Central memory CD8-positive, alpha-beta T cell (primary cell): ENCODE data around the gene TEAD1.

Experiments used
- ATAC-seq: fragments of 150-1000 bp; cut with Tn5 transposase; replicated peaks from 2 replicates; pipeline ENCODE4 v1.10.0; 2022; ENCODE audit warnings: mild to moderate bottlenecking, moderate FRiP score, moderate number of reproducible peaks; ENCODE audit not compliant: poor library complexity, severe bottlenecking; ENCODE audit errors: extremely low read depth
- DNase-seq, 2 donors: peaks; one replicate each; pipeline ENCODE4 v3.0.0; 2021; ENCODE audit warnings: low spot score in 2 of 2
- H3K27ac Mint-ChIP-seq: one replicate; pipeline ENCODE4 v1.8.0; 2022; ENCODE audit warnings: low read depth, mild to moderate bottlenecking, moderate library complexity, mixed read lengths
- H3K27me3 Mint-ChIP-seq: one replicate; pipeline ENCODE4 v1.8.0; 2022; ENCODE audit warnings: mixed read lengths
- H3K36me3 Mint-ChIP-seq: one replicate; pipeline ENCODE4 v1.8.0; 2022; ENCODE audit warnings: mild to moderate bottlenecking, moderate library complexity, mixed read lengths; ENCODE audit not compliant: insufficient read depth
- H3K4me1 Mint-ChIP-seq: one replicate; pipeline ENCODE4 v1.8.0; 2022; ENCODE audit warnings: mixed read lengths
- H3K4me3 Mint-ChIP-seq: one replicate; pipeline ENCODE4 v1.8.0; 2022; ENCODE audit warnings: mild to moderate bottlenecking, moderate library complexity, mixed read lengths
- H3K9me3 Mint-ChIP-seq: one replicate; pipeline ENCODE4 v1.8.0; 2022; ENCODE audit warnings: mixed read lengths

Gene TEAD1

GRCh38 chr11:12902791-12903486 lies 228.7 kb downstream of the TEAD1 start:
- Mint-ChIP-seq H3K27ac (no peak overlapping the region), H3K9me3 (no peaks in the 10 kb centered on the region), H3K36me3 (no peaks in the 10 kb centered on the region), H3K27me3 (peaks cover 50% of the 10 kb centered on the region), H3K4me1 (no peaks in the 10 kb centered on the region), H3K4me3 (no peak overlapping the region)
- ATAC-seq (no peak), DNase-seq (no peak)

DNA sequence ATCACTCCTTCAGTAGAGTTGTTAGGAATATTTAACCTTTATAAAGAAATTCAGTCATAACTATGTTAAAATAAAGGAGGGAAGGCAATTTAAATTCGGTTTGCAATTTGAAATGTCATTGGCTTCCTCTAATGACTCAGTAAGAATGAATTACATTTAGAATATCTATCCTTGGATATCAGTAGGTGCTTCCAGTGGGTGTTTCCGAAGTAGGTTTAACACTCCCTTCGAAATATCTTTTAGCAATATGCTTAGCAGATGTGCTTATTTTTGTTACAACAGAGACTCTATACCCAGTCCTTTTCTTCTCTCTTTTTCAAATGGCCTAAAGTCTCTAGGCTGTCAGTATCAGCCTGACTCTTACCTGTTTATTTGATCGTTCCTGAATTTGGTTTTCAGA lies 231.2 kb downstream of the TEAD1 start:
- H3K27me3 Mint-ChIP-seq: peaks cover 35% of the 10 kb centered on the region
- ATAC-seq: no peak
- no peak overlapping the region for H3K27ac Mint-ChIP-seq
- H3K4me3 Mint-ChIP-seq: no peak overlapping the region
- no peaks in the 10 kb centered on the region for H3K9me3 Mint-ChIP-seq
- H3K36me3 Mint-ChIP-seq: no peaks in the 10 kb centered on the region
- DNase-seq: no peak
- H3K4me1 Mint-ChIP-seq: no peaks in the 10 kb centered on the region

- Mint-ChIP-seq H3K9me3 (no peaks in the 10 kb centered on the region), H3K27me3 (peaks cover 24% of the 10 kb centered on the region), H3K4me3 (no peak overlapping the region), H3K4me1 (no peaks in the 10 kb centered on the region), H3K36me3 (no peaks in the 10 kb centered on the region), H3K27ac (no peak overlapping the region)
- DNase-seq (no peak), ATAC-seq (no peak)
Measured at GRCh38 chr11:12906501-12906900, 232.3 kb downstream of the TEAD1 start.

DNA sequence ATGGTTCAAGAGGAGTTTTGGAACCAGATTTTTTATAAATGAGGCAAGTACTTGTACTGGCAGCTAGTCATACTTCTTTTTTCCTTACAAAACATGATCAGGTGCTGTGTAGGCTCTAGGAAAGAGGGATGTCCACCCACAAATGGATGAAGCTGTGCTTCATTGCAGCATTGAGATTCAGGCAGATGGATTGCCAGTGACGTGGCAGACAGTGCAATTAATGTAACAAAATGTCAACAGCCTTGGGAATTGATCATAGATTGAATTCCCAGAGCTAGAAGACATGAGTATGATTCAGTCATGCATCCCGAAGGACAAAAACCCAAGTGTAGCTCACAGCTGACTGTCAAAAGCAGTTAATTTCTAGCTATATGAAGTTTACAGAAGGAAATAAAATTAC lies 235.7 kb downstream of the TEAD1 start:
- H3K9me3 Mint-ChIP-seq: no peaks in the 10 kb centered on the region
- no peak overlapping the region for H3K4me3 Mint-ChIP-seq
- DNase-seq: no peak
- no peak for ATAC-seq
- peaks cover 52% of the 10 kb centered on the region for H3K27me3 Mint-ChIP-seq
- H3K36me3 Mint-ChIP-seq: no peaks in the 10 kb centered on the region
- H3K27ac Mint-ChIP-seq: no peak overlapping the region
- H3K4me1 Mint-ChIP-seq: no peaks in the 10 kb centered on the region

DNA sequence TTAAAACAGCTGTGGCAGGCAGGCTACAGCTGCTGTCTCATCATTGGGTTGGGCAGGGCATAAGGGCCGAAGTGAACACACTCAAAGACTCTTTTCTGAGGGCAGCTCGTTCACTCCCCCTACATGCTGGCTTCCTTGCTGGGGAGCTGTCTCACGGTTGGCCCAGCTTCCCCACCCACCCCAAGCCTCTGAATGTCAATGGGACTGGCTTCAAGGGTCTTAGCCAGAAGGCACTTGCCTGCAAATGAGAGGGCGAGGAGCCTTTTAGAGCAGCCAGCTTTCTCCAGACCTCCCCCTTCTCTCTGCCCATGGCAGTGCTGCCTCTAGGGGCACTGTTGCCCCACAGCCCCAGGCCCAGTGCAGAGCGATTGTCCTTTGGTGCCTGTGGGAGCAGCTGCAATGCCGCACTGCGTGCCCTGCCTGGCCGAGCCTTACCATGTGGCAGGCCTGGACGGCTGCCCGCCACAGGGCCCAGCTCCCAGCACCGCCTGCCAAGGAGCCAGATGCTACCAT lies 240.2 kb downstream of the TEAD1 start:
- Mint-ChIP-seq H3K9me3 (no peaks in the 10 kb centered on the region), H3K4me1 (no peaks in the 10 kb centered on the region), H3K36me3 (no peaks in the 10 kb centered on the region), H3K27ac (no peak overlapping the region), H3K4me3 (no peak overlapping the region), H3K27me3 (peaks cover 54% of the 10 kb centered on the region)
- DNase-seq (no peak), ATAC-seq (no peak)

GRCh38 chr11:12915093-12915492 lies 240.9 kb downstream of the TEAD1 start:
- H3K36me3 Mint-ChIP-seq: no peaks in the 10 kb centered on the region
- DNase-seq: no peak
- no peaks in the 10 kb centered on the region for H3K9me3 Mint-ChIP-seq
- no peak overlapping the region for H3K4me3 Mint-ChIP-seq
- H3K27me3 Mint-ChIP-seq: peaks cover 54% of the 10 kb centered on the region
- H3K4me1 Mint-ChIP-seq: no peaks in the 10 kb centered on the region
- H3K27ac Mint-ChIP-seq: no peak overlapping the region
- ATAC-seq: no peak

DNA sequence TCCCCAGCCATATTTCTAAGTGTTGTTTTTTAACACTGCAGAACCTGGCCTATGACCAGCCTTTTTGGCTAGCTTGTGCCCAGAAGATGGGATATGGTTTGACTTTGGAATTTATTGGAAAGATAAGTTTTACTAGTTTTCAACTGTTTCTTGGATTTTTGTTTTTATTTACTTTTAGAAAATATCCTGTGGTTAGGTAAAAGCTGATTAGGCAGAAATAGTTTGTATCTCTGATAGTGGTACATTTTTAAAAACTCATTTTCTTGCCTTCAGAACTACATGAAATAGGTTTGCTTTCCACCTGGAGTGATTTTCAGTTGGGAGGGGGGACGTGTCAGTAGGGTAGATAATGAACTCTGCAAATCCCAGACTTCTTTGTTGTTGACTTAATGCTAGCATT lies 243.6 kb downstream of the TEAD1 start:
- H3K27ac Mint-ChIP-seq: no peak overlapping the region
- H3K4me1 Mint-ChIP-seq: no peaks in the 10 kb centered on the region
- DNase-seq: no peak
- H3K27me3 Mint-ChIP-seq: peaks cover 42% of the 10 kb centered on the region
- no peak overlapping the region for H3K4me3 Mint-ChIP-seq
- no peaks in the 10 kb centered on the region for H3K36me3 Mint-ChIP-seq
- ATAC-seq: no peak
- H3K9me3 Mint-ChIP-seq: no peaks in the 10 kb centered on the region

- Mint-ChIP-seq H3K36me3 (no peaks in the 10 kb centered on the region), H3K27ac (no peak overlapping the region), H3K4me3 (no peak overlapping the region), H3K4me1 (no peaks in the 10 kb centered on the region), H3K9me3 (no peaks in the 10 kb centered on the region), H3K27me3 (peaks cover 38% of the 10 kb centered on the region)
- DNase-seq (no peak), ATAC-seq (no peak)
Measured at GRCh38 chr11:12918667-12919066, 244.4 kb downstream of the TEAD1 start.

DNA sequence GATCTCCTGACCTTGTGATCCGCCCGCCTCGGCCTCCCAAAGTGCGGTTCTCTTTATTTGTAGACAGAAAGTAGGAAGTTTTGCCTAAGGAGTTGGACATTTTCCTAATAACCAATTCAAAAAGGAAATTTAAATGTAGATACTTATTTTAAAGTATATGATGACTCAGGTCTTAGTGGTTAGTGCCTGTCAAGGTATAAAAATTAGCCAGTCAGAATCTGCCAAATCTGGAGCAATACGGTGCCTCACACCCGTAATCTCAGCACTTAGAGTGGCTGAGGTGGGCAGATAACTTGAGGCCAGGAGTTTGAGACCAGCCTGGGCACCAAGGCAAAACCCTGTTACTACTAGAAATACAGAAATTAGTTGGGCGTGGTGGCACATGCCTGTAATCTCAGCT lies 248.2 kb downstream of the TEAD1 start:
- Mint-ChIP-seq H3K4me1 (no peaks in the 10 kb centered on the region), H3K27ac (no peak overlapping the region), H3K27me3 (peaks cover under 1% of the 10 kb centered on the region), H3K9me3 (no peaks in the 10 kb centered on the region), H3K36me3 (peaks cover 2% of the 10 kb centered on the region), H3K4me3 (no peak overlapping the region)
- ATAC-seq (no peak), DNase-seq (no peak)

DNA sequence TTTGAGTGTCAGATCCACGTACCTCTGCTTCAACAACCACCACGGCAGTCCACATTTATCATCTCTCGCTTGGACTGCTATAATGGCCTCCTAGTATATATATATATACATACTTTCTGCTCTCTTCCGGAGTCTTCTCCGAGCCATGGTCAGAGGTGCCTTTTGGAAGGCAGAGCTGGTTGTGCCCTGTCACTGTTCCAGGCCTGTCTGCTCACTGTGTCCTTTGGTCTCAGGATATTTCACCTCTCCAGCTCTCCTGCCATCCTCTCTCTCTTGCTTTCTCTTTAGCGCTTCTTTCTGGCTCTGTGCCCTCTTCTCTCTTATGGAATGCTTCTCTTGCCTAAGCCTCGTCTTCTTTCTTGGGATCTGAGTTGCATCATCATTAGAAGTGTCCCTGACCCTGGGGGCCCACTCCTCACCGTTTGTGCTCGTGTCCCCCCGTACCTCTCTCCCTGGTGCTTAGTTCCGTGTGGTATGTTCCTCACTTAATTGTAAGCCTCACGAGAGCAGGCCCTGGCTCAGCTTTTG lies 248.8 kb downstream of the TEAD1 start:
- no peak for DNase-seq
- H3K4me1 Mint-ChIP-seq: no peaks in the 10 kb centered on the region
- no peak overlapping the region for H3K27ac Mint-ChIP-seq
- no peak overlapping the region for H3K4me3 Mint-ChIP-seq
- H3K36me3 Mint-ChIP-seq: peaks cover 2% of the 10 kb centered on the region
- no peaks in the 10 kb centered on the region for H3K9me3 Mint-ChIP-seq
- no peak for ATAC-seq
- no peaks in the 10 kb centered on the region for H3K27me3 Mint-ChIP-seq

DNA sequence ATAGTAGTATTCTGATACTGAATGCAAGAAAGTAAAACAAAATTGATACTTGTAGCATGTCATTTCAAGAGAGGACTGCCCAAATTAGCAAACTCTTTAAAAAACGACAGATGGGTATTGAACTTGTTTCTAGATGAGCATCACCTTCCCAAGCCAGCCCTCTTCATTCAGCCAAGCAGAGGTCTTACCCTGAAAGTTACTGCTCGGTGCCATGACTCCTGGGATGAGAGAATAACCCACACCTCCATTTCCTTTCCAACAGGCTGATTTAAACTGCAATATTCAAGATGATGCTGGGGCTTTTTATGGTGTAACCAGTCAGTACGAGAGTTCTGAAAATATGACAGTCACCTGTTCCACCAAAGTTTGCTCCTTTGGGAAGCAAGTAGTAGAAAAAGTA lies 250.4 kb downstream of the TEAD1 start:
- Mint-ChIP-seq H3K36me3 (peaks cover 2% of the 10 kb centered on the region), H3K4me1 (no peaks in the 10 kb centered on the region), H3K27me3 (peaks cover 5% of the 10 kb centered on the region), H3K4me3 (no peak overlapping the region), H3K27ac (no peak overlapping the region), H3K9me3 (no peaks in the 10 kb centered on the region)
- DNase-seq (no peak), ATAC-seq (no peak)

GRCh38 chr11:12925520-12925919 lies 251.3 kb downstream of the TEAD1 start:
- H3K36me3 Mint-ChIP-seq: peaks cover 2% of the 10 kb centered on the region
- H3K27me3 Mint-ChIP-seq: peaks cover 14% of the 10 kb centered on the region
- no peak overlapping the region for H3K4me3 Mint-ChIP-seq
- no peak for DNase-seq
- no peak overlapping the region for H3K27ac Mint-ChIP-seq
- H3K4me1 Mint-ChIP-seq: no peaks in the 10 kb centered on the region
- H3K9me3 Mint-ChIP-seq: no peaks in the 10 kb centered on the region
- no peak for ATAC-seq

DNA sequence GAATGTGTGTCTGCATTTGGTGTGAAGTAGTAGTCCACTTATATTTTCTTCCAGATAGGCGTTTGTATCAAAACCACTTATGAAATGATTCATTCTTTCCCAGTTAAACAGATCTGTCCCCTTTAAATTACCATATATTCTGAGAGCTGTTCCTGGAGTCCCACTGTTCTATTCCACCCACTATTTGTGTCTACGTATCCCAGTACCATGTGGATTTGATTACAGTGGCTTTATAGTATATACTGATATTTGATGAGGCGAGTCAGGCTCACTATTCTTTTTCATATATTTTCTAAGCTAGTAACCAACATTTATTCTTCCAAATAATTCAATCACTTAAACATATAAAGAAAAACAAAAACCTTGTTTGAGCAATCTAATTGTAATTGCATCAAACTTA lies 253.0 kb downstream of the TEAD1 start:
- peaks cover 15% of the 10 kb centered on the region for H3K27me3 Mint-ChIP-seq
- H3K9me3 Mint-ChIP-seq: no peaks in the 10 kb centered on the region
- DNase-seq: no peak
- ATAC-seq: no peak
- no peak overlapping the region for H3K4me3 Mint-ChIP-seq
- H3K36me3 Mint-ChIP-seq: peaks cover 2% of the 10 kb centered on the region
- no peaks in the 10 kb centered on the region for H3K4me1 Mint-ChIP-seq
- H3K27ac Mint-ChIP-seq: no peak overlapping the region
